ENCODE results near the gene CASP7. TPM values are rescaled to one million over a fixed set of nuclear protein-coding genes. Genes with fewer than 3 reads are reported as not detected.

CASP7 gene
- total RNA-seq, 2 experiments from 2014 or later = 14.8 to 16.5 TPM

DNA sequence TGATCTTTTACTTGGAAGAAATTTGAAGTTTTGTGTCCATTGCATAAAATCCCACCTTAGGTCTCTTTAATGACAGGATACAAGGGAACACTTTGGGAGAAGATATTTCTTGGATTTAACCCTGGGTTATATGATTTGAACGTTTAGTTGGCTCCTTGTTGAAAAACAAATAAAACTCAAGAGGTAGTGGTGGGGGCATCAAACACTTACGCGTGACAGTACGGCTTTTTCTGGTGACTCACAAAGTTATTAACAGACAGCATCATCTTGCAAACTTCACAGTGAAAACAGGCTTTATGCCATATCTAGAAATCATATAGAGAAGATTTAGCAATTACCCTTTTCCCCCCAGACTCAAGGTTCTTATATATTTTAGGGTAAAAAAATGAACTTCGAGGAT is 16.6 kb upstream of the CASP7 start:
- no peak overlapping the region for H3K4me3 ChIP-seq (ENCODE audit: low read depth, low read length, poor library complexity, severe bottlenecking)
- H3K79me2 ChIP-seq (ENCODE audit: insufficient read depth, low read depth, low read length) = no peaks in the 10 kb centered on the region
- intact Hi-C loops (cut with micrococcal nuclease; ENCODE audit: unreplicated experiment) = no loop called here
- H3K4me1 ChIP-seq (ENCODE audit: insufficient read depth, low read length, poor library complexity, severe bottlenecking) = no peaks in the 10 kb centered on the region
- BruUV-seq (replicated peaks) = no TSS peak
- no peak overlapping the region for H3K27ac ChIP-seq (ENCODE audit: low read depth, low read length, poor library complexity, severe bottlenecking)
- H3K36me3 ChIP-seq (ENCODE audit: insufficient read depth, low read length) = no peaks in the 10 kb centered on the region
- no peak overlapping the region for H2AFZ ChIP-seq (ENCODE audit: low read length)
- H4K20me1 ChIP-seq (ENCODE audit: insufficient read depth, low read length) = no peaks in the 10 kb centered on the region
- ChIA-PET CTCF (ENCODE audit: unreplicated experiment) (no interaction called here), POLR2A (no interaction called here)
- no peak for DNase-seq (ENCODE audit: low spot score)
- H3K9me2 ChIP-seq (ENCODE audit: insufficient read depth, low read length) = no peaks in the 10 kb centered on the region
- H3K4me2 ChIP-seq (ENCODE audit: low read length) = no peak overlapping the region
- no peaks in the 10 kb centered on the region for H3K9me3 ChIP-seq (ENCODE audit: low read length)
- no peak for TF ChIP-seq CTCF (conservative IDR thresholded peaks at IDR 0.05; ENCODE audit: low read length)
- TF ChIP-seq EZH2phosphoT487 (IDR thresholded peaks at IDR 0.05; ENCODE audit: borderline replicate concordance, low read depth, low read length) = no peak

GRCh38 chr10:113663908-113664307 is 15.8 kb upstream of the CASP7 start, which contains the start of gene NRAP:
NRAP (minus strand) TSS chr10:113664041; CDS start chr10:113663882, 159 bp downstream.
- H3K4me2 ChIP-seq (ENCODE audit: low read length) = no peak within 1 kb of the TSS
- TF ChIP-seq EZH2phosphoT487 (IDR thresholded peaks at IDR 0.05; ENCODE audit: borderline replicate concordance, low read depth, low read length) = no peak
- no peak for TF ChIP-seq CTCF (conservative IDR thresholded peaks at IDR 0.05; ENCODE audit: low read length)
- CTCF ChIA-PET (ENCODE audit: unreplicated experiment) = no interaction called here
- H3K79me2 ChIP-seq (ENCODE audit: insufficient read depth, low read depth, low read length) = no peaks in the 10 kb centered on the region
- BruUV-seq (replicated peaks) = no TSS peak
- H3K9me3 ChIP-seq (ENCODE audit: low read length) = no peaks in the 10 kb centered on the region
- DNase-seq (ENCODE audit: low spot score) = no peak
- no peaks in the 10 kb centered on the region for H4K20me1 ChIP-seq (ENCODE audit: insufficient read depth, low read length)
- H3K4me3 ChIP-seq (ENCODE audit: low read depth, low read length, poor library complexity, severe bottlenecking) = no peak within 1 kb of the TSS
- intact Hi-C loops (cut with micrococcal nuclease; ENCODE audit: unreplicated experiment) = no loop called here
- no peaks in the 10 kb centered on the region for H3K9me2 ChIP-seq (ENCODE audit: insufficient read depth, low read length)
- H3K36me3 ChIP-seq (ENCODE audit: insufficient read depth, low read length) = no peaks in the 10 kb centered on the region
- H3K4me1 ChIP-seq (ENCODE audit: insufficient read depth, low read length, poor library complexity, severe bottlenecking) = no peaks in the 10 kb centered on the region
- no peak within 1 kb of the TSS for H3K27ac ChIP-seq (ENCODE audit: low read depth, low read length, poor library complexity, severe bottlenecking)
- no peak within 1 kb of the TSS for H2AFZ ChIP-seq (ENCODE audit: low read length)
- POLR2A ChIA-PET = no interaction called here

- H3K4me2 ChIP-seq (ENCODE audit: low read length) = no peak overlapping the region
- intact Hi-C loops (cut with micrococcal nuclease; ENCODE audit: unreplicated experiment) = no loop called here
- no TSS peak for BruUV-seq (replicated peaks)
- H3K4me1 ChIP-seq (ENCODE audit: insufficient read depth, low read length, poor library complexity, severe bottlenecking) = no peaks in the 10 kb centered on the region
- no peaks in the 10 kb centered on the region for H3K9me2 ChIP-seq (ENCODE audit: insufficient read depth, low read length)
- no peaks in the 10 kb centered on the region for H4K20me1 ChIP-seq (ENCODE audit: insufficient read depth, low read length)
- TF ChIP-seq CTCF (conservative IDR thresholded peaks at IDR 0.05; ENCODE audit: low read length) (no peak), EZH2phosphoT487 (IDR thresholded peaks at IDR 0.05; ENCODE audit: borderline replicate concordance, low read depth, low read length) (no peak)
- CTCF ChIA-PET (ENCODE audit: unreplicated experiment) = no interaction called here
- POLR2A ChIA-PET = interaction anchor here (0.6 to 1.0 kb wide), 2 partner anchors 25 to 28 kb away, joined by 3 read pairs; no protein-coding TSS in a partner anchor
- no peak overlapping the region for H2AFZ ChIP-seq (ENCODE audit: low read length)
- no peaks in the 10 kb centered on the region for H3K79me2 ChIP-seq (ENCODE audit: insufficient read depth, low read depth, low read length)
- no peaks in the 10 kb centered on the region for H3K36me3 ChIP-seq (ENCODE audit: insufficient read depth, low read length)
- H3K27ac ChIP-seq (ENCODE audit: low read depth, low read length, poor library complexity, severe bottlenecking) = no peak overlapping the region
- H3K4me3 ChIP-seq (ENCODE audit: low read depth, low read length, poor library complexity, severe bottlenecking) = no peak overlapping the region
- no peak for DNase-seq (ENCODE audit: low spot score)
- no peaks in the 10 kb centered on the region for H3K9me3 ChIP-seq (ENCODE audit: low read length)
Measured at GRCh38 chr10:113665352-113665751, 14.4 kb upstream of the CASP7 start.
